ENCODE results near the gene COL5A1.

The COL5A1 gene

GRCh38 chr9:134705786-134706185, 64.2 kb downstream of the COL5A1 start:
- H3K36me3 ChIP-seq (ENCODE audit: insufficient read depth, low read length): peaks cover 18% of the 10 kb centered on the region; the same call in 1 of the 2 replicates
- H3K9ac ChIP-seq (ENCODE audit: insufficient read length): no peak overlapping the region
- H3K4me3 ChIP-seq: no peak overlapping the region
- no peak overlapping the region for H3K27ac ChIP-seq
- H3K9me3 ChIP-seq (ENCODE audit: low read depth, low read length): no peaks in the 10 kb centered on the region
- DNase-seq (ENCODE audit: low read depth, low spot score): no peak
- TF ChIP-seq EZH2 (IDR thresholded peaks at IDR 0.05) (no peak), POLR2AphosphoS5 (IDR thresholded peaks at IDR 0.05; ENCODE audit: borderline replicate concordance, low read depth, low read length) (no peak), FOXP2 (optimal IDR thresholded peaks at IDR 0.05; ENCODE audit: control extremely low read depth, extremely low read length, insufficient read depth) (no peak)

- H3K9ac ChIP-seq (ENCODE audit: insufficient read length): no peak overlapping the region
- no peak overlapping the region for H3K4me3 ChIP-seq
- H3K9me3 ChIP-seq (ENCODE audit: low read depth, low read length): no peaks in the 10 kb centered on the region
- no peak for DNase-seq (ENCODE audit: low read depth, low spot score)
- TF ChIP-seq FOXP2 (optimal IDR thresholded peaks at IDR 0.05; ENCODE audit: control extremely low read depth, extremely low read length, insufficient read depth) (no peak), EZH2 (IDR thresholded peaks at IDR 0.05) (no peak), POLR2AphosphoS5 (IDR thresholded peaks at IDR 0.05; ENCODE audit: borderline replicate concordance, low read depth, low read length) (no peak)
- H3K36me3 ChIP-seq (ENCODE audit: insufficient read depth, low read length): peaks cover 13% of the 10 kb centered on the region; the same call in 1 of the 2 replicates
- H3K27ac ChIP-seq: peak overlapping the region; percentile 89; the same call in 1 of the 2 replicates
Measured at GRCh38 chr9:134706522-134706921, 64.9 kb downstream of the COL5A1 start.

GRCh38 chr9:134707031-134707680, 65.6 kb downstream of the COL5A1 start:
- H3K36me3 ChIP-seq (ENCODE audit: insufficient read depth, low read length): peaks cover 7% of the 10 kb centered on the region; the same call in 1 of the 2 replicates
- H3K9me3 ChIP-seq (ENCODE audit: low read depth, low read length): no peaks in the 10 kb centered on the region
- no peak for DNase-seq (ENCODE audit: low read depth, low spot score)
- TF ChIP-seq POLR2AphosphoS5 (IDR thresholded peaks at IDR 0.05; ENCODE audit: borderline replicate concordance, low read depth, low read length) (0 out of 2 replicates have a peak, but pooled peaks have one; percentile 12), EZH2 (IDR thresholded peaks at IDR 0.05) (no peak), FOXP2 (optimal IDR thresholded peaks at IDR 0.05; ENCODE audit: control extremely low read depth, extremely low read length, insufficient read depth) (no peak)
- H3K9ac ChIP-seq (ENCODE audit: insufficient read length): peak overlapping the region; percentile 60
- H3K4me3 ChIP-seq: 0 out of 2 replicates have a peak overlapping the region, but pooled peaks have one; percentile 4
- H3K27ac ChIP-seq: peak overlapping the region; percentile 89

GRCh38 chr9:134707731-134708671, 66.4 kb downstream of the COL5A1 start:
- peaks cover 4% of the 10 kb centered on the region; the same call in 1 of the 2 replicates for H3K36me3 ChIP-seq (ENCODE audit: insufficient read depth, low read length)

GRCh38 chr9:134708672-134709038, 67.1 kb downstream of the COL5A1 start:
- Histone ChIP-seq H3K9me3 (ENCODE audit: low read depth, low read length) (no peaks in the 10 kb centered on the region), H3K9ac (ENCODE audit: insufficient read length) (no peak overlapping the region), H3K36me3 (ENCODE audit: insufficient read depth, low read length) (peaks cover 4% of the 10 kb centered on the region; the same call in 1 of the 2 replicates), H3K27ac (peak overlapping the region; percentile 36; the same call in 1 of the 2 replicates), H3K4me3 (peak overlapping the region; percentile 4; the same call in 1 of the 2 replicates)
- DNase-seq (ENCODE audit: low read depth, low spot score): no peak
- TF ChIP-seq EZH2 (IDR thresholded peaks at IDR 0.05): no peak
- TF ChIP-seq FOXP2 (optimal IDR thresholded peaks at IDR 0.05; ENCODE audit: control extremely low read depth, extremely low read length, insufficient read depth): no peak
- no peak for TF ChIP-seq POLR2AphosphoS5 (IDR thresholded peaks at IDR 0.05; ENCODE audit: borderline replicate concordance, low read depth, low read length)

More at GRCh38 chr9:134707731-134708671, 66.4 kb downstream of the COL5A1 start:
- TF ChIP-seq EZH2 (IDR thresholded peaks at IDR 0.05): no peak
- no peak for TF ChIP-seq FOXP2 (optimal IDR thresholded peaks at IDR 0.05; ENCODE audit: control extremely low read depth, extremely low read length, insufficient read depth)
- no peak for TF ChIP-seq POLR2AphosphoS5 (IDR thresholded peaks at IDR 0.05; ENCODE audit: borderline replicate concordance, low read depth, low read length)
- no peak for DNase-seq (ENCODE audit: low read depth, low spot score)
- no peaks in the 10 kb centered on the region for H3K9me3 ChIP-seq (ENCODE audit: low read depth, low read length)
- H3K9ac ChIP-seq (ENCODE audit: insufficient read length): peak overlapping the region; percentile 60
- H3K4me3 ChIP-seq: no peak overlapping the region
- peak overlapping the region; percentile 89 for H3K27ac ChIP-seq

- Histone ChIP-seq H3K4me3 (no peak overlapping the region), H3K9me3 (ENCODE audit: low read depth, low read length) (no peaks in the 10 kb centered on the region), H3K36me3 (ENCODE audit: insufficient read depth, low read length) (peaks cover 4% of the 10 kb centered on the region; the same call in 1 of the 2 replicates), H3K9ac (ENCODE audit: insufficient read length) (no peak overlapping the region), H3K27ac (peak overlapping the region; percentile 36)
- DNase-seq (ENCODE audit: low read depth, low spot score): no peak
- TF ChIP-seq EZH2 (IDR thresholded peaks at IDR 0.05) (no peak), POLR2AphosphoS5 (IDR thresholded peaks at IDR 0.05; ENCODE audit: borderline replicate concordance, low read depth, low read length) (no peak), FOXP2 (optimal IDR thresholded peaks at IDR 0.05; ENCODE audit: control extremely low read depth, extremely low read length, insufficient read depth) (no peak)
Measured at GRCh38 chr9:134709512-134710270, 68.1 kb downstream of the COL5A1 start.

GRCh38 chr9:134710271-134710540, 68.6 kb downstream of the COL5A1 start:
- no peak for TF ChIP-seq FOXP2 (optimal IDR thresholded peaks at IDR 0.05; ENCODE audit: control extremely low read depth, extremely low read length, insufficient read depth)
- no peak for TF ChIP-seq EZH2 (IDR thresholded peaks at IDR 0.05)
- TF ChIP-seq POLR2AphosphoS5 (IDR thresholded peaks at IDR 0.05; ENCODE audit: borderline replicate concordance, low read depth, low read length): no peak
- H3K9ac ChIP-seq (ENCODE audit: insufficient read length): no peak overlapping the region
- peaks cover 4% of the 10 kb centered on the region; the same call in 1 of the 2 replicates for H3K36me3 ChIP-seq (ENCODE audit: insufficient read depth, low read length)
- DNase-seq (ENCODE audit: low read depth, low spot score): no peak
- H3K9me3 ChIP-seq (ENCODE audit: low read depth, low read length): no peaks in the 10 kb centered on the region
- no peak overlapping the region for H3K27ac ChIP-seq
- no peak overlapping the region for H3K4me3 ChIP-seq

All from SK-N-MC (cell line).